DMS 273 (cell line): ENCODE data around the gene TUBGCP6.

ENCODE experiments used
- DNase-seq: peaks from one replicate; lab custom pipeline; 2025; ENCODE audit not compliant: unreplicated experiment; lab: John Stamatoyannopoulos, UW

The TUBGCP6 gene

DNA sequence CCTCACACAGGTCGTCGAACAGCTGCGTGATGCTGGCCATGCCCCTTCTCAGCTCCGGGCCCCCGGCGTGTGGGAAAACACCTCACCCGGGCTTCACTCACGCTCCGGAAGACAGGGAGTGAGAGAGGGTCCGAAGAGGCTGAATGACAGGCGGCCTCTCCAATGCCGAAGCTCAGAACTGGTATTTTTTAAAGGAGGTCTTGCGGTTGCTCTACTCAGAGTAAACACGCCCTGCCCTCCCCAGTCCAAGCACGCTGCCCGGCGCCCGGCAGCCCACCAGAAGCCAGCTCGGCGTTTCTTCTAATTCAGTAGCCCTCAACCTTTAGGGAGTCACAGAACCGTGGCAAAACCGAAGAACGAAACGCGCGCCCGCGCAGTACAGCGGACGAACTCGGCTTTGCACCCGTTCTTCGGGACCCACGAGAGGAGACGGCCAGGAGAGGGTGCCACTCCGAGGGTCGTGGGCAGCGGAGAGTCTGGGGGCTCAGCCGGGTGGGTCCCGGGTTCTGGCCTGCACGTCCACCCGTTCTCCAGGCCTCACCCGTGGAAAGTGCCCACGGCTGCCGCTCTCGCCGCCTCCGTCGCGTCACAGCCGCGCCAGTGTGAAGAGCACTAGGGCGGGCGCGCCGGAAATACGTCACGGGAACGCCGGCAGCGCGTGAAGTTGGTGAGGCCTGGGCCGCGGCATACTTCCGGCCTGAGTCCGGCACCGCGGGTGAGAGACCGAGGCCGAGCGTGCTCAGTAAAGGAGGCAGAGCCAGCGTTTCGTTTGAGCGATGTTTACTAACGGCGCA lies at the start of gene TUBGCP6:
TSS of gene TUBGCP6 (minus strand) at position 604 of the 794 bp plus-strand sequence. CDS start at position 40, 564 bp downstream.
- peak; percentile 95 for DNase-seq

- no peak for DNase-seq
These were observed 49.5 kb upstream of the TUBGCP6 start for GRCh38 chr22:50294319-50294656.

- no peak for DNase-seq
These were observed 48.9 kb upstream of the TUBGCP6 start for GRCh38 chr22:50293441-50294318.

GRCh38 chr22:50292643-50293440 lies 48.0 kb upstream of the TUBGCP6 start:
- no peak for DNase-seq

DNA sequence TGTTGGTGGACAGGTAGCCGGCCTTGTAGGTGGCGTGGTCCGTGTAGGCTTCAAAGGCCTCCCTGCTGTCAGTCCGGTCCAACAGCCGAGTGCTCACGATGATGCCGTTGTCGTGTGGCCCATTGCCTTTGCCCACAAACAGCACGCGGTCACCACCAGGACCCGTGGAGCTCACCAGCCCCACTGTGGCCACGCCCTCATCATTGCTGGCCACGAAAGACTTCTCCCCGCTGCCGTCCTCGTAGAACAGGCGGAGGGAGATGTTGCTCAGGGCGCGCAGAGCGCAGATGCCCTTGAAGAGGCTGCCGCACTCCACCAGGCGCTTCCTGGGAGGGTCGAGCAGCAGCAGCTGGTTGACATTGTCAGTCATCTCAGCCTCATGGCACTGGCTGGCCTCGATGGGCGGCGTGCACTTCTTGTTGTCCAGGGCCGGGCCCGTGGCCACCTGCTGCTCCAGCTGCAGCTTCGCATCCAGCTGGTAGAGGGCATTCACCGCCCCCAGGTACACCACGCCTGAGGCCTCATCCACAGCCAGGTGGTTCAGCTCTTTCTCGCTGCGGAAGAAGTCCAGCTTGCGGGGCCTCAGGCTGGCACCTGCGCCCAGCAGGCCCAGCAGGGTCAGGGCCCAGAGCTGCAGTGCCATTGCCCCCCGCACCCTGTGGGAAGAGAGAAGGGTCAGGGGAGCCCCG lies 45.3 kb upstream of the TUBGCP6 start:
- no peak for DNase-seq

DNA sequence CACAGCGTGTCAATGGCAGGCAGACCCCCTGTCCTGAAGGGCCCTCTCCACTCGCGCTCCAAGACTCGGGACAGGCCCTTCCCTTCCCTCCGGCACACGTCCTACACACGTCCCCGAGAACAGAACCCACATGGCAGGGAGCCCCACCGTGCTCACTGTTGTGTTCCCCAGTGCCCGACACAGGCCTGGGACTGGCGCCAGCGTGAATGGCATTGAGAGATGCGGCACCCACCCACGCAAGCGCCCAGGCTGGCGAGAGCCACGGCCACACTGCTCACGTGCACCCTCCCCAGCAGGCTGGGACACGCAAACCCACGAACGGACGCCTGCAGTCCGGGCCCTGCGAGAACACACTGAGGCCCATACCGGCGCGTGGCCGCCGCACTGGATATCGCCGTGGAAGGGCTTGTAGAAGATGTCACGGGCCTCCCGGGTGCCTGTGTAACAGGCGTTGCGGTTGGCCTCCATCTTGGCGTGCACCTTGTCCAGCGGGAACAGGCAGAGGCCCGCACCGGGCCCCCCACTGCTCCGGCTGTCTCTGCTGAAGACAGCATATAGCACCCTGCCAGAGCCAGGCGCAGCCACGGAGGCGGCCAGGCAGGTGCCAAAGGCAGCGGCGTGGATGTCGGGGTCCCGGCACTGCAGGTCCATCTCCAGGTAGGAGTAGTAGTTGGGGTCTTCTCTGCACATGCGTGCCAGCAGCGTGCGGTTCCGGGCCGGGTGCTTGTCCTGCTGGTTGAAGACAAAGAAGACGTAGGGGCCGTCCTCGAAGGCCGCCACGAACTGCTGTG lies 44.5 kb upstream of the TUBGCP6 start:
- no peak for DNase-seq

DNA sequence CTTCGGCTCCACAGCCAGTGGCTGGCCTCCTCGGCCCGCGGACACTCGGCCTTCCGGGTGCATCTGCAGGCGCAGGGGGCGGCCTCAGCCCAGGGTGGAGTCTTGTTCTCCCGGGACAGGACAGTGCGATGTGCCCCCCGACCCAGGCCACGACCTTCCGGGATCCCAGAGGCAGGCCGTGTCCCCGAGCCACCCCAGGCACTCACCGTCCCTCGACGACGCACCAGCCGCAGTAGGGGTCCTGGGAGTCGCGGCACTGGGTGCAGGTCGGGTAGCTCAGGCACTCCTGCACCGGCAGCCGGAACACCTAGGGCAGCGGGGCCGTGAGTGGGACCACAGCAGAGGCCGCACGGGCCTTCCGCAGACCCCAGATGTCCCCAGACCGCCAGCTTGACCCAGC lies 42.9 kb upstream of the TUBGCP6 start:
- DNase-seq: no peak

- no peak for DNase-seq
These were observed 42.0 kb upstream of the TUBGCP6 start for GRCh38 chr22:50286701-50287318.

- DNase-seq: no peak
These were observed 41.5 kb upstream of the TUBGCP6 start for GRCh38 chr22:50286275-50286674.

DNA sequence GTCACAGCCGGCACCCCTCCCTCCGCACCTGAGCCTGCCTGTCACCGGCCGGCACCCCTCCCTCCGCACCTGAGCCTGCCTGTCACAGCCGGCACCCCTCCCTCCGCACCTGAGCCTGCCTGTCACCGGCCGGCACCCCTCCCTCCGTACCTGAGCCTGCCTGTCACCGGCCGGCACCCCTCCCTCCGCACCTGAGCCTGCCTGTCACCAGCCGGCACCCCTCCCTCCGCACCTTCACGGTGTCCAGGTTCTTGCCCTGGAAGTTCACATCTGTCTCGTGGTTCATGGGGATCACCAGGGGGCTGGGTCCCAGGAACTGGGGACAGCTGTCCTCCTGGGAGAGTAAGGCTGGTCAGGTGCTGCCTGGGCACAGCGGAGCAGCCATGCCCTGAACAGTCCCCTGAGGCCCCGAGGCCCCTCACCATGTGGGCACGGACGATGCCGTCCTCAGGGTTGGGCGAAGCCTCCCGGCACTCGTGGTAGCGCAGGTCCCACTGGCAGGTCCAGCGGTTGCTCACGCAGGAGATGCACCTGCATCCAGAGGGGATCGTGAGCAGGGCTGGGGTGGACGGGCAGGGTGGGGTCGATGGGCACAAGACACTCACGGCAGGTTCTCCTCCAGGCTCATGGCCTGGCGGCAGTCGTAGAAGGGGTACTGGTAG lies 40.9 kb upstream of the TUBGCP6 start:
- DNase-seq: no peak

DNA sequence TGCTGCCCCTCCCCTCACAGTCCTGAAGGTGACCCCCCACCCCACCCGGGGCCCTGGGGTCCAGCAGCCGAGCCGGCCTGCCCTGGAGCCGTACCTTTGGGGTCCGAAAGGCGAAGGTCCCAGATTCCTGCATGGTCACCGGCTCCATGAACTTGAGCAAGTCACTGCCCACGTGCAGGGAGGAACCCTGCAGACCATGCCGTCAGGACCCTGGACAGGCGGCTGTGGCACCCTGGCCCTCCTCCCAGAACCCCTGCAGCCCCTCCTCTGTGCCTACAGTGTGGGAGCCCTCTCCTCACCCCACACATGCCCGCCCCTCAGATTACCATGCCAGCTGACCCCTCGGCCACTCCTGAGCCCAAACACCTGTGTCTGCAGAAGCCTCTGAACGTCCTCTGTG lies 39.7 kb upstream of the TUBGCP6 start:
- no peak for DNase-seq

- no peak for DNase-seq
These were observed 39.0 kb upstream of the TUBGCP6 start for GRCh38 chr22:50283821-50284220.

GRCh38 chr22:50282361-50283155 lies 37.7 kb upstream of the TUBGCP6 start:
- no peak for DNase-seq

DNA sequence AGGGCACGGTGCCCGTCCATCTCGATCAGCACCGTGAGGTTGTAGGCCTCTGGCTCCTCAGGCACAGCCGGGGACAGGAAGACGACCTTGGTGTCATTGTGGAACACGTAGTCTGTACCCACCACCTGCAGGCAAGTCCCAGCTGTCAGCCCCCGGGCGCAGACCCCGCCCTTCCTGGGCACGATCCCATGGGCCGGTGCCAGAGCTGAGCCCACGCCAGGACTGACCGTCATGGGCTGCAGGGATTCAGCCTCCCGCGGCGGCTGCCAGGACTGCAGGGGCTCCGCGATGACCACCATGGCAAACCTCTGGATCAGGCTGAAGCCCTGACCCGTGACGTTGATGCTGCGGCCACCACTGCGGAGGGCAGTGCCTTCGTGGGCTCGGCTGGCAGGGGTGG lies 37.1 kb upstream of the TUBGCP6 start:
- DNase-seq: no peak

DNA sequence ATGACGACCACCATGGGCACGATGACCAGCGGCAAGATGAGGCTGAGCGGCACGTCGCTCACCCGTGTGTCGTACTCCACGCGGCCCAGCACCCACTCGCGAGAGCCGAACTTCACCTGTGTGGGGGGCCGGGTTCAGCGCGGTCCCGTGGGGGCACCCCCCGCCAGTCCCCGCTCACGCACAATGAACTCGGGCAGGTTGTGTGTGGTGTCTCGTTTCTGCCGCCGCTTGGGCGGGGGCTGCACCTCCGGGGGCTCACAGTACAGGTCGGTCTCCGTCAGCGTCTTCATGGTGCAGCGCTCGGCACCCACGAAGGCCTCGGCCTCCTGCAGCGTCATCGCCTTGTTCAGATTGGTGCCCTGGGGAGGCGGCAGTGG lies 36.5 kb upstream of the TUBGCP6 start:
- no peak for DNase-seq

DNA sequence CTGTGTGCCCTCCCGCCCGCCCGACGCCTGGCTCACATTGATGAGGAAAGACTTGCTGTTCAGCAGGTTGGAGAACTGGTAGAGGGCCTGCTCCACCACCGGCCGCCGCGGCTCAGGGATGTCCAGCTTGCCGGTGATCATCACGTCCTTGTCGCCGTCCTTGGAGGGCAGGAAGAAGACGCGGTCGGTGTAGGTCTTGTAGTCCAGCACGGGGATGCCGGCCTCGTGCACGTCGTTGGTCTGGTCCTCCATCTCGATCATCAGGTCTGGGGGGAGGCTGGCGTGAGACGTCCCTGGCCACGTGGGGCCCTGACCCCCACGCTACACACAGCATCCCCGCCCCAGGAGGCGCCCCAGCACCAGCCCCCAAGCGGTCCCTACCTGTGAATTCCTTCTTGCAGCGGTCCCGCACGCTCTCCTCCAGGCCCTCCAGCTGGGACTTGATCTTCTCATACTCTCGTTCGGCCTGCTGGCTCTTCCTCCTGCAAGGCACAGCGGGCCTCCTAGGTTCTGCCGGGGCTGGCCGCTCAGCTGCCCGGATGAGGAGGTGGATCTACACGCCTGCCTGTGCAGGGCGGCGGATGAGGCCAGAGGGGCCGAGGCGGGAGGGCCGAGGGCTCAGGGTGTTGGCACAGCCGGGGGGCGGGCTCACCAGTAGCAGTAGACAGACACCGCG lies 36.0 kb upstream of the TUBGCP6 start:
- DNase-seq: no peak

DNA sequence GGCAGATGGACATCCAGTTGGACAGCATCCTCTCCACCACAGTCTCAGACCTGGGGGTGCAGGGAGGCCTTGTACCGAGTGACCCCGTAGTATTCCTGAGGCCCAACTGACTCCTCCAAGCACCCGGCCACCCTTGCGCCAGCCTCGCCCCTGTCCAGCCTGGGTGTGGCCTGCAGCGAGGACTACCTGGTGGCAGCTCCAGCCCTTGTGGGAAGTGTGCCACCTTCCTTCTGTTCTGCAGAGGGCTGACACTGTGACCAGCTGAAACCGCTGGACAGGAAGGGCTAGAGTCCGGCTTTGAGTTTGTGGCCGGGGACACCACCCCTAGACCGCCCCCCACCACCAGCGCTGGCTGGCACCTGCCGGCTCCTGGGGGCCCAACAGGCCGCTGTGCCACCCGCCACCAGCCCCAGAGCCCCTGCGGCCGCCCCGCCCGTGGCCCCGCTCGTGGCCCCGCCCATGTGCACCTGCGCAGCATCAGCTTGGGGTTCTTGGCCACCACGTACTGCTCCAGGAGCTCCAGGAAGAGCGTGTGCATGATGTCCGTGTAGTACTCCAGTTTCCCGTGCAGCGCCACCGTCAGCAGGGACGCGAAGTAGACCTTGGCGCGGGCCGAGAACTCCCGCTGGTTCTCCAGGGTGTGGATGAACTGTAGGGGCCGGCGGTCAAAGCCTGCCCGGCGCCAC lies 35.3 kb upstream of the TUBGCP6 start:
- no peak for DNase-seq
